Caco-2 (cell line): ENCODE results near the gene ADRA2B. TPM values are rescaled to one million over a fixed set of nuclear protein-coding genes. Genes with fewer than 3 reads are reported as not detected.

Experiments used
- BruUV-seq: library from RNA; stranded (reverse); fragments of 400-500 nt; replicated peaks from 2 replicates; lab custom pipeline; 2021; lab: Mats Ljungman, UMichigan
- CTCF ChIA-PET: fragments of 300-600 bp; sonication (Branson Sonifier 250); formaldehyde crosslinking; loops from one replicate; lab custom pipeline; 2022; ENCODE audit warnings: antibody characterized with exemption; lab: Charles Lee
- POLR2A ChIA-PET: fragments of 300-600 bp; sonication (Branson Sonifier 250); formaldehyde crosslinking; loops from one replicate; lab custom pipeline; 2022; ENCODE audit warnings: antibody characterized with exemption; lab: Charles Lee
- DNase-seq, 2 experiments: peaks; one replicate each; pipeline versions ENCODE4 v3.0.0 to v3.0.0-alpha.2; 2020 to 2022
- H3K27me3 ChIP-seq: replicated peaks from 2 replicates; pipeline ENCODE4 v1.6.0; 2011; ENCODE audit warnings: low read length; ENCODE audit not compliant: control insufficient read depth, insufficient read depth
- H3K36me3 ChIP-seq: 2 replicates; pipeline ENCODE4 v1.5.1; 2011; ENCODE audit warnings: low read length; ENCODE audit not compliant: control insufficient read depth, insufficient read depth
- H3K4me1 ChIP-seq: fragments of 250-450 bp; sonication (Bioruptor Pico); 2 replicates; pipeline ENCODE4 v1.5.1; 2020; ENCODE audit warnings: mild to moderate bottlenecking
- H3K4me3 ChIP-seq: 2 replicates; pipeline ENCODE4 v1.5.1; 2011; ENCODE audit warnings: low read depth, mild to moderate bottlenecking, control low read depth, low read length
- H3K9me3 ChIP-seq: fragments of 250-450 bp; sonication (Bioruptor Pico); 2 replicates; pipeline ENCODE4 v1.5.1; 2020; ENCODE audit warnings: mild to moderate bottlenecking, moderate library complexity
- H3K27ac Mint-ChIP-seq: one replicate; pipeline ENCODE4 v1.8.0; 2022; ENCODE audit warnings: mixed read lengths; ENCODE audit not compliant: unreplicated experiment
- H3K27me3 Mint-ChIP-seq: one replicate; pipeline ENCODE4 v1.8.0; 2022; ENCODE audit warnings: mixed read lengths; ENCODE audit not compliant: insufficient read depth, unreplicated experiment
- H3K36me3 Mint-ChIP-seq: one replicate; pipeline ENCODE4 v1.8.0; 2022; ENCODE audit warnings: mild to moderate bottlenecking, mixed read lengths; ENCODE audit not compliant: insufficient read depth, unreplicated experiment
- H3K4me1 Mint-ChIP-seq: one replicate; pipeline ENCODE4 v1.8.0; 2022; ENCODE audit warnings: low read depth, mixed read lengths; ENCODE audit not compliant: unreplicated experiment
- H3K4me3 Mint-ChIP-seq: one replicate; pipeline ENCODE4 v1.8.0; 2022; ENCODE audit warnings: mild to moderate bottlenecking, moderate library complexity, mixed read lengths; ENCODE audit not compliant: unreplicated experiment
- H3K9me3 Mint-ChIP-seq: one replicate; pipeline ENCODE4 v1.8.0; 2022; ENCODE audit warnings: mixed read lengths; ENCODE audit not compliant: unreplicated experiment
- CTCF ChIP-seq, 2 experiments: fragments of 200-600 bp in 1 of 2; IDR thresholded peaks; 1 replicate in 1 of 2; 2 replicates in 1 of 2; pipeline versions ENCODE4 v1.5.1 to v1.8.0; 2011 to 2022; ENCODE audit warnings: antibody characterized with exemption in 1 of 2, control low read depth in 1 of 2, inconsistent platforms in 1 of 2, low read depth in 1 of 2, low read length in 1 of 2, mild to moderate bottlenecking in 1 of 2, moderate library complexity in 1 of 2; ENCODE audit not compliant: insufficient read depth in 1 of 2, severe bottlenecking in 1 of 2, unreplicated experiment in 1 of 2
- intact Hi-C: fragments of 100-400 bp; cut with micrococcal nuclease; formaldehyde crosslinking; loops from one replicate; pipeline ENCODE4 v1.10.0; 2022; ENCODE audit not compliant: unreplicated experiment
- total RNA-seq: library from RNA; stranded (reverse); gene quantifications from 2 replicates; pipeline ENCODE4 v1.2.3, GENCODE V29; 2022

Gene ADRA2B
- total RNA-seq, 1 experiment from 2014 or later = 0.20 TPM

GRCh38 chr2:96103761-96104486 is 12.4 kb downstream of the ADRA2B start:
- no peak overlapping the region for H3K4me3 Mint-ChIP-seq
- no peaks in the 10 kb centered on the region for H3K36me3 ChIP-seq
- H3K4me1 Mint-ChIP-seq = no peaks in the 10 kb centered on the region
- no peak overlapping the region for H3K4me3 ChIP-seq
- peaks cover 9% of the 10 kb centered on the region; the same call in 1 of the 2 replicates for H3K4me1 ChIP-seq
- peak in 1 of 2 experiments; percentile 13 for DNase-seq
- no peaks in the 10 kb centered on the region for H3K9me3 Mint-ChIP-seq
- peaks cover 7% of the 10 kb centered on the region; the same call in 1 of the 2 replicates for H3K9me3 ChIP-seq
- ChIA-PET POLR2A (no interaction called here), CTCF (no interaction called here)
- no peak overlapping the region for H3K27ac Mint-ChIP-seq
- no peaks in the 10 kb centered on the region for H3K27me3 Mint-ChIP-seq
- no peak for TF ChIP-seq CTCF (IDR thresholded peaks at IDR 0.05; ENCODE audit: insufficient read depth in 1 of 2, low read depth in 1 of 2, low read length in 1 of 2, severe bottlenecking in 1 of 2, unreplicated experiment in 1 of 2)
- no TSS peak for BruUV-seq
- intact Hi-C loops = no loop called here
- H3K36me3 Mint-ChIP-seq = no peaks in the 10 kb centered on the region
- H3K27me3 ChIP-seq = no peaks in the 10 kb centered on the region

- H3K27me3 ChIP-seq = no peaks in the 10 kb centered on the region
- intact Hi-C loops = no loop called here
- H3K4me3 ChIP-seq = no peak overlapping the region
- TF ChIP-seq CTCF (IDR thresholded peaks at IDR 0.05; ENCODE audit: insufficient read depth in 1 of 2, low read depth in 1 of 2, low read length in 1 of 2, severe bottlenecking in 1 of 2, unreplicated experiment in 1 of 2) = no peak
- no peaks in the 10 kb centered on the region for H3K27me3 Mint-ChIP-seq
- H3K27ac Mint-ChIP-seq = no peak overlapping the region
- peak in 1 of 2 experiments; percentile 27 for DNase-seq
- CTCF ChIA-PET = interaction anchor here (1.2 to 1.4 kb wide), 2 partner anchors 14 to 110 kb away, joined by 3 to 4 read pairs; no protein-coding TSS in a partner anchor
- H3K4me1 Mint-ChIP-seq = no peaks in the 10 kb centered on the region
- POLR2A ChIA-PET = no interaction called here
- no peaks in the 10 kb centered on the region for H3K36me3 ChIP-seq
- peaks cover 1% of the 10 kb centered on the region; the same call in 1 of the 2 replicates for H3K4me1 ChIP-seq
- H3K4me3 Mint-ChIP-seq = no peak overlapping the region
- no TSS peak for BruUV-seq
- H3K9me3 ChIP-seq = peaks cover 7% of the 10 kb centered on the region; the same call in 1 of the 2 replicates
- H3K36me3 Mint-ChIP-seq = no peaks in the 10 kb centered on the region
- no peaks in the 10 kb centered on the region for H3K9me3 Mint-ChIP-seq
Measured at GRCh38 chr2:96103187-96103601, 13.2 kb downstream of the ADRA2B start.

GRCh38 chr2:96102596-96103186 is 13.7 kb downstream of the ADRA2B start:
- no peaks in the 10 kb centered on the region for H3K36me3 Mint-ChIP-seq
- H3K4me3 Mint-ChIP-seq = no peak overlapping the region
- H3K36me3 ChIP-seq = no peaks in the 10 kb centered on the region
- ChIA-PET CTCF (interaction anchor here (0.8 to 1.4 kb wide), 3 partner anchors 14 to 110 kb away, joined by 3 to 4 read pairs (median 4); no protein-coding TSS in a partner anchor), POLR2A (no interaction called here)
- no peaks in the 10 kb centered on the region for H3K4me1 ChIP-seq
- intact Hi-C loops = no loop called here
- peak in 1 of 2 experiments; percentile 22 for DNase-seq
- H3K4me1 Mint-ChIP-seq = no peaks in the 10 kb centered on the region
- no peaks in the 10 kb centered on the region for H3K27me3 ChIP-seq
- BruUV-seq = no TSS peak
- no peaks in the 10 kb centered on the region for H3K9me3 Mint-ChIP-seq
- H3K27ac Mint-ChIP-seq = no peak overlapping the region
- H3K9me3 ChIP-seq = peaks cover 7% of the 10 kb centered on the region; the same call in 1 of the 2 replicates
- no peak for TF ChIP-seq CTCF (IDR thresholded peaks at IDR 0.05; ENCODE audit: insufficient read depth in 1 of 2, low read depth in 1 of 2, low read length in 1 of 2, severe bottlenecking in 1 of 2, unreplicated experiment in 1 of 2)
- H3K27me3 Mint-ChIP-seq = no peaks in the 10 kb centered on the region
- no peak overlapping the region for H3K4me3 ChIP-seq
